Measurements from ENCODE around the gene GPX4. TPM values are rescaled to one million over a fixed set of nuclear protein-coding genes. Genes with fewer than 3 reads are reported as not detected.

Gene GPX4
- polyA plus RNA-seq, 1 of the 3 experiments (the other 2 are of a cell fraction), result 925 TPM

DNA sequence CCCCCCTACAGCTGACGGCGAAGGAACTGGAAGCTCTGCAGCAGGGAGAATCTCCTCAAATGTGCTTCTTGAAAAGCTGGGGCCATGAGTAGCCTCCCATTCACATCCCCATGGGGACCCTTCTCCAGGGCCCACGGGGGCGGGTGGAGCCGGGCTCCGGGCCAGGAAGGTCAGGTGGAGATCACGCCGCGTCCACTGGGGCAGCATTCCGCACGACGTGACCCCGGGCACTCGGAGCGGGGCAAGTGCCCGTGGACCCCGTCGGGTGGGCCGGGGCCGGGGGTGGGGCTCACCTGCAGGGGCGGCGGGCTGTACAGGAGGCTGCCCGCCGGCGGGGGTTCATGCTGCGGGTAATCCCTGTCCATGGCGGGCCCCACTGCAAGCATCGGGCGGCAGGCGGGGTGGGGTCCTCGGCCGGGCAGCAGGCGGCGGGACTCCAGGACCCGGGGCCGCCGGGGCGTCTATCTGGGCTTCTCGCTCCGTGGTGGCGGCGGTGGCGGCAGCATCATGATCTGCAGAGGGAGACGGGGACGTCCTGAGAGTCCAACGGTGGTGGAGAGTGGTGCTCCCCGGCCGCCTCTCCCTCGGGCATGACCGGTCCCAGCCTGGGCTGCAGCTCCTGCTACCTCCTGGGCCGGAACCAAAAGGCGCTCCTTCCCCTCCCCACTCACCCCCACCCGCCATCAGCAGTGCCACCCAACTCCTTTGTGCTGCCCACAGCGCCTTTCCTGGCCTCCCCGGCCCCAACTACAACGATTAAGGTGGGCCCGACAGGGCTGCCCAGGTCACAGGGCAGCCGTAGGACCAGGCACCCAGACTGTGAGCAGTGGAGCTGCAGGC is 50.3 kb downstream of the GPX4 start:
- Histone ChIP-seq H4K20me1 (ENCODE audit: insufficient read depth) (peaks cover 35% of the 10 kb centered on the region), H3K4me2 (no peak overlapping the region), H3K4me1 (ENCODE audit: control insufficient read depth in 1 of 2, insufficient read depth in 2 of 2, low read depth in 1 of 2, low read length in 1 of 2) (peaks cover 0 to 17% of the 10 kb centered on the region in 2 experiments; a peak in 1 of 4 replicates), H3K4me3 (ENCODE audit: low read depth in 2 of 2, low read length in 1 of 2) (no peak overlapping the region), H2AFZ (ENCODE audit: low read depth) (no peak overlapping the region), H3F3A (replicated peaks; ENCODE audit: insufficient read depth) (no peaks in the 10 kb centered on the region), H3K79me2 (ENCODE audit: insufficient read depth) (peaks cover 22% of the 10 kb centered on the region; the same call in 1 of the 2 replicates), H3K27me3 (ENCODE audit: insufficient read depth) (no peaks in the 10 kb centered on the region), H3K27ac (ENCODE audit: low read depth in 2 of 2, low read length in 1 of 2) (peak overlapping the region in 1 of 2 experiments; percentile 66; a peak in 1 of 4 replicates), H3K9ac (no peak overlapping the region), H3K9me3 (no peaks in the 10 kb centered on the region), H3K36me3 (replicated peaks in 1 of 2; ENCODE audit: control insufficient read depth in 1 of 2, insufficient read depth in 2 of 2, low read length in 1 of 2) (peaks cover 0 to 11% of the 10 kb centered on the region in 2 experiments), H3K9me2 (no peaks in the 10 kb centered on the region)
- no peak for DNase-seq
- CTCF ChIA-PET, result interaction anchor here (1.1 to 2.2 kb wide), 3 partner anchors 25 to 41 kb away, joined by 3 to 9 read pairs (median 3); no protein-coding TSS in a partner anchor
- WGBS (ENCODE audit: low lambda C conversion rate), result 95% methylated on average over 33 of the region's 58 CpGs
- TF ChIP-seq CHD2 (IDR thresholded peaks at IDR 0.05; ENCODE audit: low read length, partially characterized antibody), result no peak
- TF ChIP-seq, protein P1, sequence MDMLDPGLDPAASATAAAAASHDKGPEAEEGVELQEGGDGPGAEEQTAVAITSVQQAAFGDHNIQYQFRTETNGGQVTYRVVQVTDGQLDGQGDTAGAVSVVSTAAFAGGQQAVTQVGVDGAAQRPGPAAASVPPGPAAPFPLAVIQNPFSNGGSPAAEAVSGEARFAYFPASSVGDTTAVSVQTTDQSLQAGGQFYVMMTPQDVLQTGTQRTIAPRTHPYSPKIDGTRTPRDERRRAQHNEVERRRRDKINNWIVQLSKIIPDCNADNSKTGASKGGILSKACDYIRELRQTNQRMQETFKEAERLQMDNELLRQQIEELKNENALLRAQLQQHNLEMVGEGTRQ (IDR thresholded peaks at IDR 0.05; ENCODE audit: borderline replicate concordance, low read depth, low read length), result no peak
- TF ChIP-seq, protein P2, sequence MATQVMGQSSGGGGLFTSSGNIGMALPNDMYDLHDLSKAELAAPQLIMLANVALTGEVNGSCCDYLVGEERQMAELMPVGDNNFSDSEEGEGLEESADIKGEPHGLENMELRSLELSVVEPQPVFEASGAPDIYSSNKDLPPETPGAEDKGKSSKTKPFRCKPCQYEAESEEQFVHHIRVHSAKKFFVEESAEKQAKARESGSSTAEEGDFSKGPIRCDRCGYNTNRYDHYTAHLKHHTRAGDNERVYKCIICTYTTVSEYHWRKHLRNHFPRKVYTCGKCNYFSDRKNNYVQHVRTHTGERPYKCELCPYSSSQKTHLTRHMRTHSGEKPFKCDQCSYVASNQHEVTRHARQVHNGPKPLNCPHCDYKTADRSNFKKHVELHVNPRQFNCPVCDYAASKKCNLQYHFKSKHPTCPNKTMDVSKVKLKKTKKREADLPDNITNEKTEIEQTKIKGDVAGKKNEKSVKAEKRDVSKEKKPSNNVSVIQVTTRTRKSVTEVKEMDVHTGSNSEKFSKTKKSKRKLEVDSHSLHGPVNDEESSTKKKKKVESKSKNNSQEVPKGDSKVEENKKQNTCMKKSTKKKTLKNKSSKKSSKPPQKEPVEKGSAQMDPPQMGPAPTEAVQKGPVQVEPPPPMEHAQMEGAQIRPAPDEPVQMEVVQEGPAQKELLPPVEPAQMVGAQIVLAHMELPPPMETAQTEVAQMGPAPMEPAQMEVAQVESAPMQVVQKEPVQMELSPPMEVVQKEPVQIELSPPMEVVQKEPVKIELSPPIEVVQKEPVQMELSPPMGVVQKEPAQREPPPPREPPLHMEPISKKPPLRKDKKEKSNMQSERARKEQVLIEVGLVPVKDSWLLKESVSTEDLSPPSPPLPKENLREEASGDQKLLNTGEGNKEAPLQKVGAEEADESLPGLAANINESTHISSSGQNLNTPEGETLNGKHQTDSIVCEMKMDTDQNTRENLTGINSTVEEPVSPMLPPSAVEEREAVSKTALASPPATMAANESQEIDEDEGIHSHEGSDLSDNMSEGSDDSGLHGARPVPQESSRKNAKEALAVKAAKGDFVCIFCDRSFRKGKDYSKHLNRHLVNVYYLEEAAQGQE (IDR thresholded peaks at IDR 0.05; ENCODE audit: low read depth, low read length), result no peak
- TF ChIP-seq YY1 (IDR thresholded peaks at IDR 0.05; ENCODE audit: low read depth), result no peak
- no peak for TF ChIP-seq SIN3A (IDR thresholded peaks at IDR 0.05; ENCODE audit: borderline replicate concordance, low read depth, low read length)
- no peak for TF ChIP-seq JUND (IDR thresholded peaks at IDR 0.05)
- no peak for TF ChIP-seq ELF1 (IDR thresholded peaks at IDR 0.05)
- TF ChIP-seq EZH2phosphoT487 (IDR thresholded peaks at IDR 0.05; ENCODE audit: borderline replicate concordance, low read depth), result no peak
- TF ChIP-seq SMC3 (IDR thresholded peaks at IDR 0.05; ENCODE audit: low read depth, low read length), result no peak
- TF ChIP-seq GABPA (IDR thresholded peaks at IDR 0.05; ENCODE audit: low read depth), result no peak
- TF ChIP-seq RCOR1 (IDR thresholded peaks at IDR 0.05; ENCODE audit: low read length), result no peak
- TF ChIP-seq, protein P3, sequence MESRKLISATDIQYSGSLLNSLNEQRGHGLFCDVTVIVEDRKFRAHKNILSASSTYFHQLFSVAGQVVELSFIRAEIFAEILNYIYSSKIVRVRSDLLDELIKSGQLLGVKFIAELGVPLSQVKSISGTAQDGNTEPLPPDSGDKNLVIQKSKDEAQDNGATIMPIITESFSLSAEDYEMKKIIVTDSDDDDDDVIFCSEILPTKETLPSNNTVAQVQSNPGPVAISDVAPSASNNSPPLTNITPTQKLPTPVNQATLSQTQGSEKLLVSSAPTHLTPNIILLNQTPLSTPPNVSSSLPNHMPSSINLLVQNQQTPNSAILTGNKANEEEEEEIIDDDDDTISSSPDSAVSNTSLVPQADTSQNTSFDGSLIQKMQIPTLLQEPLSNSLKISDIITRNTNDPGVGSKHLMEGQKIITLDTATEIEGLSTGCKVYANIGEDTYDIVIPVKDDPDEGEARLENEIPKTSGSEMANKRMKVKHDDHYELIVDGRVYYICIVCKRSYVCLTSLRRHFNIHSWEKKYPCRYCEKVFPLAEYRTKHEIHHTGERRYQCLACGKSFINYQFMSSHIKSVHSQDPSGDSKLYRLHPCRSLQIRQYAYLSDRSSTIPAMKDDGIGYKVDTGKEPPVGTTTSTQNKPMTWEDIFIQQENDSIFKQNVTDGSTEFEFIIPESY (IDR thresholded peaks at IDR 0.05; ENCODE audit: borderline replicate concordance, low read depth), result no peak
- no peak for TF ChIP-seq FOSL2 (IDR thresholded peaks at IDR 0.05; ENCODE audit: borderline replicate concordance, low read depth)
- TF ChIP-seq TAF1 (IDR thresholded peaks at IDR 0.05; ENCODE audit: borderline replicate concordance, low read depth, low read length), result no peak
- TF ChIP-seq, protein P4, sequence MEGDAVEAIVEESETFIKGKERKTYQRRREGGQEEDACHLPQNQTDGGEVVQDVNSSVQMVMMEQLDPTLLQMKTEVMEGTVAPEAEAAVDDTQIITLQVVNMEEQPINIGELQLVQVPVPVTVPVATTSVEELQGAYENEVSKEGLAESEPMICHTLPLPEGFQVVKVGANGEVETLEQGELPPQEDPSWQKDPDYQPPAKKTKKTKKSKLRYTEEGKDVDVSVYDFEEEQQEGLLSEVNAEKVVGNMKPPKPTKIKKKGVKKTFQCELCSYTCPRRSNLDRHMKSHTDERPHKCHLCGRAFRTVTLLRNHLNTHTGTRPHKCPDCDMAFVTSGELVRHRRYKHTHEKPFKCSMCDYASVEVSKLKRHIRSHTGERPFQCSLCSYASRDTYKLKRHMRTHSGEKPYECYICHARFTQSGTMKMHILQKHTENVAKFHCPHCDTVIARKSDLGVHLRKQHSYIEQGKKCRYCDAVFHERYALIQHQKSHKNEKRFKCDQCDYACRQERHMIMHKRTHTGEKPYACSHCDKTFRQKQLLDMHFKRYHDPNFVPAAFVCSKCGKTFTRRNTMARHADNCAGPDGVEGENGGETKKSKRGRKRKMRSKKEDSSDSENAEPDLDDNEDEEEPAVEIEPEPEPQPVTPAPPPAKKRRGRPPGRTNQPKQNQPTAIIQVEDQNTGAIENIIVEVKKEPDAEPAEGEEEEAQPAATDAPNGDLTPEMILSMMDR (IDR thresholded peaks at IDR 0.05), result no peak
- TF ChIP-seq FOXM1 (IDR thresholded peaks at IDR 0.05; ENCODE audit: low read depth), result no peak
- no peak for TF ChIP-seq TCF12 (IDR thresholded peaks at IDR 0.05)
- TF ChIP-seq RXRA (IDR thresholded peaks at IDR 0.05; ENCODE audit: borderline replicate concordance, low read depth), result no peak
- POLR2A ChIA-PET, result no interaction called here
